Measurements from ENCODE around the gene PHETA2.

Gene PHETA2, protein sequence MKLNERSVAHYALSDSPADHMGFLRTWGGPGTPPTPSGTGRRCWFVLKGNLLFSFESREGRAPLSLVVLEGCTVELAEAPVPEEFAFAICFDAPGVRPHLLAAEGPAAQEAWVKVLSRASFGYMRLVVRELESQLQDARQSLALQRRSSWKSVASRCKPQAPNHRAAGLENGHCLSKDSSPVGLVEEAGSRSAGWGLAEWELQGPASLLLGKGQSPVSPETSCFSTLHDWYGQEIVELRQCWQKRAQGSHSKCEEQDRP

DNA sequence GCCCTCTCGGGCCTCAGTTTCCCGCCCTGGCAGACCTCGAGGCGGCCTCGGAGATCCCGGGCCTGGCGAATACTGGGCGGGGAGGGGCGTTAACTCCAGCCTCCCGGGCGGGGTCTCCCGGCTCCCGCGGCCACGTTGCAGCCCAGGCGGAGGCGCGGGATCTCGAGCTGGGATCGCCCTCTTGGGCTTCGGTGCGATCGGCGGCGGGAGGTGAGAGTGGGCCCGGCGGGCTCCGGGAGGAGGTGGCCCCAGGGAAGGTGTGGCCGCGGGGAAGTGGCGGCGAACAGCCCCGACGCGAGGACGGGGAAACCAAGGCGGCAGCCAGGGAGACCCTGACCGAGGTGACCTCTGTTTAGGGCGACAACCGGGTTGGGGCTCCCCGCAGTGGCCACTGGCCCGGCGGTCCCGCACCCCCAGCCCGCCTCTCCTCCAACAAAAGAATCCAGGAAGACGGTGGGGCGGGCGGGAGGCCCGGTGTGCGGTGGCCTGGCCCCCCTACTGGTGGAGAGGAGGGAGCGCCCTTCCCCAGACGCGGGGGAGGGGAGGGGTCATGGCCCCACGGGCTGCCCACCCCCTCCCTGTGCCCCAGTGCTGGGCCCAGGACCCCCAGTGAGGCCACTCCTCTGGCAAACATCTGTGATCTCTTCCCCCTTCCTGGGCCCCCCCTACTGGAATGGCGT lies at the start of gene PHETA2:
TSS of gene PHETA2 (plus strand) at position 117 of the 680 bp plus-strand sequence. CDS start 3,046 bp downstream, outside the sequence.
- DNase-seq, result no peak

- no peak for DNase-seq
These were observed 48.6 kb upstream of the PHETA2 start for GRCh38 chr22:42025421-42025820.

DNA sequence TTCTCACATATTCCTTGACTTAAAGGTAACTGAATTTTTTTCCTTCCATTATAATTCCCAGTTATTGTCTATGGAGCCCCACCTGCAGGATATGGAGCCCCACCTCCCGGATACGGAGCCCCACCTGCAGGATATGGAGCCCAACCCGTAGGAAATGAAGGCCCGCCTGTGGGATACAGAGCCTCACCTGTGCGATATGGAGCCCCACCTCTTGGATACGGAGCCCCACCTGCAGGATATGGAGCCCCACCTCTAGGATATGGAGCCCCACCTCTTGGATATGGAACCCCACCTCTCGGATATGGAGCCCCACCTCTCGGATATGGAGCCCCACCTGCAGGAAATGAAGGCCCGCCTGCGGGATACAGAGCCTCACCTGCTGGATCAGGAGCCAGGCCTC lies 47.3 kb upstream of the PHETA2 start:
- no peak for DNase-seq

DNA sequence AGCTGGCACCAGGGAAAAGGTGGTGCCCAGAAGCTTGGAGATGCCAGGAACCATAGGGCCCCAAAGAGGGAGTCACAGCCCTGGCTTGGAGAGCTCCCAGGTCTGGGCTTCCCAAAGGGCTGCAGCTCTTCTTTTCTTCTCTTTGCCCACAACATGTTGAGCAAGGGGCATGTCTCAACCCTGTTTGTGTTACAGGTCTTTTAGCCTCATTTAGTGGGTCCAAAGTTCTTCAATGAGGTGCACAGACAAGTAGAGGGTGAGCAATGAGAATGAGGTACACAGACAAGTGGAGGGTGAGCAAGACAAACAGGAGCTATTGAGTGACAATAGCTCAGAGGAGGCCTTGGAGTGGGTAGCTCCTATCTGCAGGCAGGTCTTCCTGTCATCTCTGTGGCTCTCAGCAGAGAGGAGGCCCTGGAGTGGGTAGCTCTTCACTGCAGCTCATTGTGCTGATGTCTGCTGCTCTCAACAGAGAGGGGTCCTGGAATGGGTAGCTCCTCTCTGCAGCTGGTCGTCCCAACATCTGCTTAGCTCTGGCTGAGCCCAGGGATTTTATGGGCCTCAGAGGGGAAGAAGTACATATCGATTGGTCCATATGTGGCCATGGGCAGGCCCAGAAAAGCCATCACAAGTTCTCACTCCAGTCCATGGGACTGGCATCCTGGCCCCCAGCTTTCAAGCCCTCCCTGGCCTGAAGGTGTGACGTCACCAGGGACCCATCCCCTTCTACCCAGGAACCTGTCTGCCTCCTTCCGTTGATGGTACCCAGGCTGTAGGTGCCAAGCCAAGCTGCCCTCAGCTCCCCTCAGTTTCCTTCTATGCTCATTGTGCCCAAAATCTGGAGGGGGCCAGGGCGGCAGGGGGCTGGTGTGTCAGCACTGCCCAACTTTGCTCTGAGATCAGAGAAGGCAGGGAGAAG lies 40.5 kb upstream of the PHETA2 start:
- DNase-seq, result no peak

GRCh38 chr22:42035256-42035655 lies 38.8 kb upstream of the PHETA2 start:
- DNase-seq, result no peak

GRCh38 chr22:42039271-42039670 lies 34.8 kb upstream of the PHETA2 start:
- DNase-seq, result no peak

DNA sequence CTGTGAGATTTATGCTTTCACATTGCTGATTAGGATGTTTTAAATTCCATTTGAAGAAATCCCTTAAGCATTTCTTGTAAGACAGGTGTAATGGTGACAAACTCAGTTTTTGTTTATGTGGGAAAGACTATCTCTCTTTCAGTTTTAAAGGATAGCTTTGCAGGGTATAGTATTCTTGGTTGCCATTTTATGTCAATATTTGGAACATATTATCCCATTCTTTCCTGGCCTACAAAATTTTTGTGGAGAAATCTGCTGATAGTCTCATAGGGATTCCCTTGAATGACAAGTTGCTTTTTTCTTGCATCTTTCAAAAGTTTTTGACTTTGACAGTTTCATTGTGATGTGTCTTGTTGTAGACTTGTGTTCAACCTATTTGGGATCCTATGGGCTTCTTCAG lies 32.3 kb upstream of the PHETA2 start:
- no peak for DNase-seq

GRCh38 chr22:42050641-42051180 lies 23.3 kb upstream of the PHETA2 start:
- DNase-seq, result no peak

- peak; percentile 30 for DNase-seq
These were observed 21.3 kb upstream of the PHETA2 start for GRCh38 chr22:42052765-42053164.

DNA sequence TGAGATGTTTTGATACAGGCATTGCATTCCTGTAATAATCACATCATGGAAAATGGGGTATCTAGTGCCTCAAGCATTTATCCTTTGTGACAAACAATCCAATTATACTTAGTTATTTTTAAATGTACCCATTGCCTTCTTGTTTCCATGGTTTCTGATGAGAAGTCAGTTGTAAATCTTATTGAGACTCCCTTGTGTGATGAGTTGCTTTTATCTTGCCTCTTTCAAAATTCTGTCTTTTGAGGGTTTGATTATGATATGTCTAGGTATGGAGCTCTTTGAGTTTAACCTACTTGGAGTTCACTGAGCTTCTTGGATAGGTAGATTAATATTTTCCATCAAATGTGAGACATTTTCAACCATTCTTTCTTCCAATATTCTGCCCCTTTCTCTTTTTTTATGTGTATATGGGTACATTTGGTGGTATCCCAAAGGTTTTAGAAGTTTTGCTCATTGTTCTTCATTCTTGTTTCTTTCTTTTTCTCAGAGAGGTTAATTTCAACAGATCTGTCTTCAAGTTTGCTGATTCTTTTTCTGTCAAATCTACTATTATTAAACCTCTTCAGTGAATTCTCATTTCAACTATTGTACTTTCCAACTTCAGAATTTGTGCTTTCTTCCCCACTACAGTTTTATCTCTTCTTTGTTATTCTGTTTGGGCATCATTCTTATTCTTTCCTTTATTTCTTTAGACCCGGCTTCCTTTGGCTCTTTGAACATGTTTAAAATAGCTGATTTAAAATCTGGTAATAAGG lies 17.1 kb upstream of the PHETA2 start:
- DNase-seq, result no peak

- DNase-seq, result no peak
These were observed 13.6 kb upstream of the PHETA2 start for GRCh38 chr22:42060489-42060888.

- DNase-seq, result no peak
These were observed 13.0 kb upstream of the PHETA2 start for GRCh38 chr22:42061041-42061440.

GRCh38 chr22:42062506-42063170 lies 11.4 kb upstream of the PHETA2 start:
- no peak for DNase-seq

DNA sequence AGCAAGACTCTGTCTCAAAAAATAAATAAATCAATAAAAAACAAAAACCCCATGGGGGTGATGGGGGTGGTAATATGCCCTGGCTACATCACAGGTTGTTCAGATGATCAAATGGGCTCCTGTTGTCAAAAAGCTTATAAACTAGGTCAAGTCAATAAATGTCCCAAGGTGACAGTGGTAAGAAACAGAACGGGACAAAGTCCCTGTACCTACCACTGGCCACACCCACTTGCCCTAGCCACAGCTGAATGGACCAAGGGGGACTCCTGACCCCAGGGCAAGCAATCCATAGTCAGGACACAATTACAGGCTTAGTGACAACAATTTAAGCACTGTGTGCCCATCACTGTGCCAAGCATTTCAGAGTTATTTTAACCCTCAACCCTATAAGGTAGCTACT lies 9.4 kb upstream of the PHETA2 start:
- no peak for DNase-seq

GRCh38 chr22:42065438-42066125 lies 8.5 kb upstream of the PHETA2 start:
- no peak for DNase-seq

DNA sequence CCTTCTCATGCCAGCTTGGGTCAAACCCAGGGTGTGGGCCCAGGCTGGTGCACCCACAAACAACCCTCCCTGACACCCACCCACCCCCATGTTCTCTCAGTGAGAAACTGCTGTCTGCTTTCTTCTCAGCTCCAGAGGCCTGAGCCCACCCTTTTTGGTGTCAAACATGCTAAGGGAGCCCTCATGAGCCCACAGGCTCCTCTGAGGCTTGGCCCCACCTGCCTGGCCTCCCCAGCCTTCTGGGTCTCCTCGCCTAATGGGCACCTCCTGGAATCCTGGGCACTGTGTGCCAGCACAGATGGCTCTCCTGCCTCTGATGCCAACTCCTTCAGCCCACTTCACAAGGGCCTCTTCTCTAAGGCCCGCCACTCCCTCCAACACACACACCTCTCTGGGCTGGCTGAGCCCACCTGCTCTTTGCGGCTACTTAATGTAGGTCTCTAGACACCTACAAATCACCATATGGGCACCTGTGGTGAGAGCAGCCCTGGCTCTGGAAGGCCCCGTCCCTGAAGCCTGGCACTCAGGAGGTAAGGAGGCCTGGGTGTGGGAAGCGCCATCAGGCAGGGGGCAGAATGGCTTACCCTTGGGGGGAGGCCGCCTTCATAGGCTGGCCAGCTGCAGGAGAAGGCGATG lies 7.8 kb upstream of the PHETA2 start:
- no peak for DNase-seq

GRCh38 chr22:42066937-42067336 lies 7.1 kb upstream of the PHETA2 start:
- DNase-seq, result no peak

DNA sequence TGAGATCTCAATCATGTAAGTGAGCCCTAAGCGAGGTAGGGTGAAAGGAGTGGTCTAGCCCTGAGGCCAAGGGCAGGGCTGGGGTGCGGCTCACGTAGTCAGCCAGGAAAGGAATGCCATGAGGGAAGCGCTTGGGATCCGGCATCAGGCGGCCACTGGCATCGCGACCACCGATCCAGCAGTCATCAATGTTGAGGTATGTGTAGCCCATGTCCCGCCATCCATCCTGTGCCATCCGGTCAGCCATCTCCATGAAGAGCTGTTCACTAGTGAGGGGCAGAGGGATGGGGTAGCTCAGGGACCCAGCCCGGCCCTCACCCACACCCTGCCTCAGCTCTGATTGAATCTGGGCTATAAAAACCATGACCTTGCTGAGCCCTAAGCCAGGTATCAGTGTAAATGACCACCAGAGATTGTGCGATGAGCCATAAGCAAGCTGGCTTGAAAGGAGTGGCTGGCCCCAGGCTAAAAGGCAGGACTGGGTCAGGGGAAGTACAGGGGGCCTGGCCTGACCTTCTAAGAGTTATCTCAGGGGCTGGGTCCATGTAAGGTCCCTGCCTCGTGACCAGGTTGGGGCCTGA lies 6.3 kb upstream of the PHETA2 start:
- no peak for DNase-seq

DNA sequence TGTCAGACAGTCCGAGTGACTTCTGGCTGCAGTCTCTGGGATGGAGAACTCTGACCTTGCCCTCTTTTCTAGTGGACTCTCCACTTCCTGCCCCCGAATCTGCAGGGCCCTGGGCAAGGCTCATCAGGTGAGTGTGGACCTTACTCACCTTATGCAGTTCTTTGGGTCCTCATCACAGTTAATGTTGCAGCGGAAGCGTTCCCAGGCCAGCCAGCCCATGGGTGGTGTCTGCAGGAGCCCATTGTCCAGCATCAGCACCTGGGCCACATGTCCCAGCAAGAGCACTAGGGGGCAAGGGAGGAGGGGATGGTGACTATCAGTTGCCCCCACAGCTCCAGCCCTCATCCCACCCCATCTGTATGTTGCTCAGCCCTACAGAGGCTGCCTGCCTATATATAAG lies 5.8 kb upstream of the PHETA2 start:
- DNase-seq, result no peak

- peak; percentile 92 for DNase-seq
These were observed 4.1 kb upstream of the PHETA2 start for GRCh38 chr22:42069801-42070516.

Data from MV-4-11 (cell line).